Measurements from ENCODE around the gene POU6F2.

GRCh38 chr7:39432368-39432767, 454.7 kb downstream of the POU6F2 start:
- TF ChIP-seq, protein P1, sequence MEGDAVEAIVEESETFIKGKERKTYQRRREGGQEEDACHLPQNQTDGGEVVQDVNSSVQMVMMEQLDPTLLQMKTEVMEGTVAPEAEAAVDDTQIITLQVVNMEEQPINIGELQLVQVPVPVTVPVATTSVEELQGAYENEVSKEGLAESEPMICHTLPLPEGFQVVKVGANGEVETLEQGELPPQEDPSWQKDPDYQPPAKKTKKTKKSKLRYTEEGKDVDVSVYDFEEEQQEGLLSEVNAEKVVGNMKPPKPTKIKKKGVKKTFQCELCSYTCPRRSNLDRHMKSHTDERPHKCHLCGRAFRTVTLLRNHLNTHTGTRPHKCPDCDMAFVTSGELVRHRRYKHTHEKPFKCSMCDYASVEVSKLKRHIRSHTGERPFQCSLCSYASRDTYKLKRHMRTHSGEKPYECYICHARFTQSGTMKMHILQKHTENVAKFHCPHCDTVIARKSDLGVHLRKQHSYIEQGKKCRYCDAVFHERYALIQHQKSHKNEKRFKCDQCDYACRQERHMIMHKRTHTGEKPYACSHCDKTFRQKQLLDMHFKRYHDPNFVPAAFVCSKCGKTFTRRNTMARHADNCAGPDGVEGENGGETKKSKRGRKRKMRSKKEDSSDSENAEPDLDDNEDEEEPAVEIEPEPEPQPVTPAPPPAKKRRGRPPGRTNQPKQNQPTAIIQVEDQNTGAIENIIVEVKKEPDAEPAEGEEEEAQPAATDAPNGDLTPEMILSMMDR (IDR thresholded peaks at IDR 0.05): no peak
- TF ChIP-seq EP300 (IDR thresholded peaks at IDR 0.05): no peak
